ENCODE data around the gene ANKRD11.

DNA sequence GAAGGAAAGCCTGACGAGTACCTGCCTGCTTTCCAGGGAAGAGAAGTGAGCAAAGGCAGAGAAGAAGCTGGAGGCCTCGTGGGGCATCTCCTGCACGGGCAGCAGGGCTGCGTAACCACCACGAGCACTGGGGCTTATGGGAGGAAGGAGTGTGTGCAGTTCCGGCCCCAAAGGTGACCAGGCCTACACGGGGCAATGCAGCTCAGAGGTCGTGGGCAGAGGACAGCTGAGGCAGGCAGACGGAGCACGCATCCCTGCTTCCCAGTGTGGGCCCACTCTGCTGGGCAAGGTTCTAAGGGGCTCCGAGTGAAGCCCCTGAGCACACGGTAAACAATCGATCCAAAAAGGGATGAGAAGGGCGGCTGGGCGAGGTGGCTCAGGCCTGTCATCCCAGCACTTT, 109.7 kb downstream of the ANKRD11 start:
- TF ChIP-seq, protein P1, sequence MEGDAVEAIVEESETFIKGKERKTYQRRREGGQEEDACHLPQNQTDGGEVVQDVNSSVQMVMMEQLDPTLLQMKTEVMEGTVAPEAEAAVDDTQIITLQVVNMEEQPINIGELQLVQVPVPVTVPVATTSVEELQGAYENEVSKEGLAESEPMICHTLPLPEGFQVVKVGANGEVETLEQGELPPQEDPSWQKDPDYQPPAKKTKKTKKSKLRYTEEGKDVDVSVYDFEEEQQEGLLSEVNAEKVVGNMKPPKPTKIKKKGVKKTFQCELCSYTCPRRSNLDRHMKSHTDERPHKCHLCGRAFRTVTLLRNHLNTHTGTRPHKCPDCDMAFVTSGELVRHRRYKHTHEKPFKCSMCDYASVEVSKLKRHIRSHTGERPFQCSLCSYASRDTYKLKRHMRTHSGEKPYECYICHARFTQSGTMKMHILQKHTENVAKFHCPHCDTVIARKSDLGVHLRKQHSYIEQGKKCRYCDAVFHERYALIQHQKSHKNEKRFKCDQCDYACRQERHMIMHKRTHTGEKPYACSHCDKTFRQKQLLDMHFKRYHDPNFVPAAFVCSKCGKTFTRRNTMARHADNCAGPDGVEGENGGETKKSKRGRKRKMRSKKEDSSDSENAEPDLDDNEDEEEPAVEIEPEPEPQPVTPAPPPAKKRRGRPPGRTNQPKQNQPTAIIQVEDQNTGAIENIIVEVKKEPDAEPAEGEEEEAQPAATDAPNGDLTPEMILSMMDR (IDR thresholded peaks at IDR 0.05; ENCODE audit: insufficient read depth, low read length, poor library complexity, severe bottlenecking), result no peak
- TF ChIP-seq EZH2phosphoT487 (conservative IDR thresholded peaks at IDR 0.05; ENCODE audit: low read length), result no peak

Measured in SU-DHL-6 (cell line).